ENCODE data around the gene UTS2R.
"Not testable (repeated sequence)": the region's sequence is repeated elsewhere in the genome, so short reads cannot be mapped to it uniquely, and the experiment has no call there.

The UTS2R gene

GRCh38 chr17:82339634-82340580, 31.7 kb upstream of the UTS2R start:
- Histone ChIP-seq H3K4me3 (ENCODE audit: low read length) (no peak overlapping the region), H3K9ac (ENCODE audit: low read depth, low read length) (no peak overlapping the region), H3K9me3 (ENCODE audit: insufficient read depth, low read depth, low read length) (peaks cover 5% of the 10 kb centered on the region), H3K4me1 (ENCODE audit: insufficient read depth, low read length) (0 out of 2 replicates have a peak, but pooled peaks cover 3% of the 10 kb centered on the region), H3K36me3 (ENCODE audit: insufficient read depth, low read depth, low read length) (no peaks in the 10 kb centered on the region), H3K27me3 (ENCODE audit: insufficient read depth, low read length) (peaks cover 48% of the 10 kb centered on the region), H3K27ac (ENCODE audit: low read length) (no peak overlapping the region)

- Histone ChIP-seq H3K27ac (ENCODE audit: low read length) (no peak overlapping the region), H3K9me3 (ENCODE audit: insufficient read depth, low read depth, low read length) (peaks cover 5% of the 10 kb centered on the region), H3K27me3 (ENCODE audit: insufficient read depth, low read length) (peaks cover 21% of the 10 kb centered on the region), H3K4me1 (ENCODE audit: insufficient read depth, low read length) (0 out of 2 replicates have a peak, but pooled peaks cover 3% of the 10 kb centered on the region), H3K36me3 (ENCODE audit: insufficient read depth, low read depth, low read length) (no peaks in the 10 kb centered on the region), H3K4me3 (ENCODE audit: low read length) (no peak overlapping the region), H3K9ac (ENCODE audit: low read depth, low read length) (no peak overlapping the region)
These were observed 29.0 kb upstream of the UTS2R start for GRCh38 chr17:82342361-82343079.

DNA sequence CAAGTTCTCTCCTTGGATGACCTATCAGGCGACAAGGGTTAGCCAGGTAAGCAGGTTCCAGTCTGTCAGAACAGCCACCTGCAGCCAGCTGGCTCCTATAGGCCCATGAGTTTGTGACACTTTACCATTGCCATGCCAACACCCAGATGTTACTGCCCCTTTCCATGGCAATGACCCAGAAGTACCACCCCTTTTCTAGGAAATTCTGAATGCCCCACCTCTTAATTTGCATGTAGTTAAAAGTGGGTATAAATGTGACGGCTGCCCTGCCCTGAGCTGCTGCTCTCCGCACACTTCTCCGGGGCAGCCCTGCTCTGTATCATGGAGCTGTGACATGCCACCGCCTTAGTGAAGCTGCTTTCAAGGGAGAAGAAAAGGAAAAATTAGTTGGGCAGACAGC, 28.0 kb upstream of the UTS2R start:
- Histone ChIP-seq H3K4me3 (ENCODE audit: low read length) (no peak overlapping the region), H3K9me3 (ENCODE audit: insufficient read depth, low read depth, low read length) (peaks cover 5% of the 10 kb centered on the region), H3K4me1 (ENCODE audit: insufficient read depth, low read length) (0 out of 2 replicates have a peak, but pooled peaks cover 3% of the 10 kb centered on the region), H3K27ac (ENCODE audit: low read length) (no peak overlapping the region), H3K27me3 (ENCODE audit: insufficient read depth, low read length) (peaks cover 11% of the 10 kb centered on the region), H3K36me3 (ENCODE audit: insufficient read depth, low read depth, low read length) (no peaks in the 10 kb centered on the region), H3K9ac (ENCODE audit: low read depth, low read length) (no peak overlapping the region)

DNA sequence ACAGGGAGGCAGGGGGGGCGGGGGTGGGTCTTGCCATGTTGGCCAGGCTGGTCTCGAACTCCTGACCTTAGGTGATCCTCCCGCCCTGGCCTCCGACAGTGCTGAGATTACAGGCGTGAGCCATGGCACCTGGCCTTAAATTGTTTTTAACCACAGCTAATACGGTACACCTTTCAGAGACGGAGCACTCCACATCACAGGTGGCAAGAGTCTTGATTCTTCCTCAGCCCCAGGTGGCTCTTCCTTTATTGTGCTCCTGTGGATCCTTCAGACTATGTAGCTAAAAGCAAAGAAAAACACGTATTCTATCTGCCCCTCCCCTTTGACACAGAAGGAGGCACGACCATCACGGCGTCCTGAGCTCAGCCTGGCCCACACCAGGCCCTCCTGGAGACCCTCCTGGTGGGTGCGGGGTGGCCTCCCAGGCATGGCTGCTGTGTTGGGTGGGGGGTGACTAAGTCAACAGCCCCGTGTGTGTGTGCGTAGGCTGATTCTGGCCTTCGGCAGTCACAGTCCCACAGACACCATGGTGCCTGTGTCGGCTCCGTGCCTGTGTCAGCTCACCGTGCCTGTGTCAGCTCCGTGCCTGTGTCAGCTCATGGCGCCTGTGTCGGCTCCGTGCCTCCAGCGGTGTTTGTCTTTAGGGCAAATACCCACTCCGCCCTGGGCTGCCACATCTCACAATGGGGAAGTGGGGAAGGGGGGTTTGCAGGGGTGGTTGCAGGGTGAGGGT, 27.2 kb upstream of the UTS2R start:
- H3K4me1 ChIP-seq (ENCODE audit: insufficient read depth, low read length): 0 out of 2 replicates have a peak, but pooled peaks cover under 1% of the 10 kb centered on the region
- no peak overlapping the region for H3K9ac ChIP-seq (ENCODE audit: low read depth, low read length)
- H3K27ac ChIP-seq (ENCODE audit: low read length): no peak overlapping the region
- peaks cover 3% of the 10 kb centered on the region; the same call in 1 of the 2 replicates for H3K27me3 ChIP-seq (ENCODE audit: insufficient read depth, low read length)
- no peaks in the 10 kb centered on the region for H3K36me3 ChIP-seq (ENCODE audit: insufficient read depth, low read depth, low read length)
- peaks cover 5% of the 10 kb centered on the region for H3K9me3 ChIP-seq (ENCODE audit: insufficient read depth, low read depth, low read length)
- H3K4me3 ChIP-seq (ENCODE audit: low read length): no peak overlapping the region

DNA sequence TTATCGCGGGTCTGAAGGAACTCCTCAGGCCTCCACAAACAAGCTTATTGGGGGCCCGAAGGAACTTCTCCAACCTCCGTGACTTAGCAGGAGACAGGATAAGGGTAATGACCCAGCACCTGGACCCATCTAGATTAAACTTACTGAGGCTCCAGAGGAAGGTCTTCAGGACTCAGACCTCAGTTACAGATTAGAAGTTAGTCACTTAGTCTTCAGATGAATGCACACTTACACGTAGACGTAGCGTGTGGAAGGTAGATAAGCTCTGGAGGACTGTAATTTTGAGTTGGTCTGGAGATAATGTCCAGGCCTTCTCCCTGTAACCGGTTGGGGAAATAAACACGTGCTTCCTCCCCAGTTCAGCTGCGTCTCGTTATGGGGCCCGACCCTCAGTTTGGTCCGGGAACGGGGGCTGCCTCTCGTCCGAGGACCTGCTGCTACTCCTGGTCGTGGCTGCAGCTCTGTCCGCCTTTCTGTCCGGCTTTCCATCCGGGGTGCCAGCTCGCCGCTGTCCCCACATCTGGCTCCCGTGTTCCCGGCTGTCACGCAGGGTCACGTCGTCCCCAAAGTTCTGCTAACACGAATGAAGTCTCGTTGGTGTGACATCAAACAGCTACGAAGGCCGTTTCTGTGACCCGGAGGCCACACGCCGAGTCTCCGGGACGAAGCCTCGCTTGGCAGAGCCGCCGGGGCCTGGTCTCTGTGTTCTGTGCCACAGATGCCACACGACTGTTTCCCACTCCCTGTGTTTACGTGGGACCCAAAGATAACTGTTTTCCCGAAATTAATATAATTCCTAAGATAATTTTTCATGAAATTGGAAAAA, 26.2 kb upstream of the UTS2R start:
- Histone ChIP-seq H3K27ac (ENCODE audit: low read length) (no peak overlapping the region), H3K36me3 (ENCODE audit: insufficient read depth, low read depth, low read length) (no peaks in the 10 kb centered on the region), H3K27me3 (ENCODE audit: insufficient read depth, low read length) (no peaks in the 10 kb centered on the region), H3K9ac (ENCODE audit: low read depth, low read length) (no peak overlapping the region), H3K4me1 (ENCODE audit: insufficient read depth, low read length) (no peaks in the 10 kb centered on the region), H3K9me3 (ENCODE audit: insufficient read depth, low read depth, low read length) (peaks cover 4% of the 10 kb centered on the region), H3K4me3 (ENCODE audit: low read length) (no peak overlapping the region)

GRCh38 chr17:82346342-82347300, 24.9 kb upstream of the UTS2R start:
- H3K27me3 ChIP-seq (ENCODE audit: insufficient read depth, low read length): no peaks in the 10 kb centered on the region
- H3K9ac ChIP-seq (ENCODE audit: low read depth, low read length): no peak overlapping the region
- H3K9me3 ChIP-seq (ENCODE audit: insufficient read depth, low read depth, low read length): no peaks in the 10 kb centered on the region
- no peaks in the 10 kb centered on the region for H3K4me1 ChIP-seq (ENCODE audit: insufficient read depth, low read length)
- H3K4me3 ChIP-seq (ENCODE audit: low read length): no peak overlapping the region
- H3K27ac ChIP-seq (ENCODE audit: low read length): no peak overlapping the region
- H3K36me3 ChIP-seq (ENCODE audit: insufficient read depth, low read depth, low read length): no peaks in the 10 kb centered on the region

- not testable (repeated sequence) for H3K4me1 ChIP-seq (ENCODE audit: insufficient read depth, low read length); H3K27ac ChIP-seq (ENCODE audit: low read length); H3K4me3 ChIP-seq (ENCODE audit: low read length); H3K9me3 ChIP-seq (ENCODE audit: insufficient read depth, low read depth, low read length); H3K27me3 ChIP-seq (ENCODE audit: insufficient read depth, low read length); H3K36me3 ChIP-seq (ENCODE audit: insufficient read depth, low read depth, low read length); H3K9ac ChIP-seq (ENCODE audit: low read depth, low read length)
These were observed 23.6 kb upstream of the UTS2R start for GRCh38 chr17:82347994-82348393.

DNA sequence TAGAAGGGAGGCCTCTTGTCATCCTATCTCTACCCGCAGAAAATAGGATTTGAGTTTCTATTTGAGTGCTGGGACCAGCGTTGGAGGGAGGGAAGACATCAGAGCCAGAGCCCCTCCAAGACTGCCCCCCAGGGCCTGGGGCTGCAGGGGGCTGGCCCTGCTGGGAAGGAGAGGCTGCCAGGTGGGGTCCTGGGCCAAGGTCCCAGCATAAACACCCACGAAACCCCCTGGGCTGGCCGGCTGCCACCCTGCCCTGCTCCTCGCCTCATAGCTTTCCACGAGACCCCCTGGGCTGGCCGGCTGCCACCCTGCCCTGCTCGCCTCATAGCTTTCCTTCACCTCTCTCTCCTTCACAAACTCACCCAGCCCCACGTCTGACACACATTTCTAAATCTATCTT, 23.1 kb upstream of the UTS2R start:
- H3K4me3 ChIP-seq (ENCODE audit: low read length): no peak overlapping the region
- H3K27ac ChIP-seq (ENCODE audit: low read length): no peak overlapping the region
- no peaks in the 10 kb centered on the region for H3K27me3 ChIP-seq (ENCODE audit: insufficient read depth, low read length)
- no peaks in the 10 kb centered on the region for H3K9me3 ChIP-seq (ENCODE audit: insufficient read depth, low read depth, low read length)
- H3K4me1 ChIP-seq (ENCODE audit: insufficient read depth, low read length): no peaks in the 10 kb centered on the region
- no peaks in the 10 kb centered on the region for H3K36me3 ChIP-seq (ENCODE audit: insufficient read depth, low read depth, low read length)
- no peak overlapping the region for H3K9ac ChIP-seq (ENCODE audit: low read depth, low read length)

DNA sequence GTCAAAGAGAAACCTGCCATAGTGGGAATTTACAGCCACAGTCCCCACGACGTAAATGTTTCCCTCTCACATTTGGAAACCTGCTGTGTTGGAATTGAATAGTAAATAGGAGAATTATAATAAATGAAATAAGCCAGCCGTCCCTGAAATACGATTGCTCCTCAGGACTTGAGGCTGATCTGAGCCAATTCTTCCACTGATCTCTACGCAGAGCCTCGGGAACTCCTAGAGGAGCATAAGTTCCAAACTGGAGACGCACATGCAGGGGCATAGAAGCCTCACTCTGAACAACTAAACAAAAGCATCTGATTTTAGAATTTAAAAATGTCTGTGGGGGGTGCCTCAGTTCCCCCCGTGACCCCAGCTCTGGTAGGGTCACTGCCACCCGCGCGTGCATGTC, 22.7 kb upstream of the UTS2R start:
- H3K4me1 ChIP-seq (ENCODE audit: insufficient read depth, low read length): no peaks in the 10 kb centered on the region
- no peaks in the 10 kb centered on the region for H3K27me3 ChIP-seq (ENCODE audit: insufficient read depth, low read length)
- H3K9me3 ChIP-seq (ENCODE audit: insufficient read depth, low read depth, low read length): no peaks in the 10 kb centered on the region
- no peak overlapping the region for H3K4me3 ChIP-seq (ENCODE audit: low read length)
- no peak overlapping the region for H3K27ac ChIP-seq (ENCODE audit: low read length)
- H3K9ac ChIP-seq (ENCODE audit: low read depth, low read length): no peak overlapping the region
- H3K36me3 ChIP-seq (ENCODE audit: insufficient read depth, low read depth, low read length): no peaks in the 10 kb centered on the region

- H3K4me3 ChIP-seq (ENCODE audit: low read length): no peak overlapping the region
- H3K9ac ChIP-seq (ENCODE audit: low read depth, low read length): no peak overlapping the region
- H3K9me3 ChIP-seq (ENCODE audit: insufficient read depth, low read depth, low read length): no peaks in the 10 kb centered on the region
- no peaks in the 10 kb centered on the region for H3K27me3 ChIP-seq (ENCODE audit: insufficient read depth, low read length)
- no peaks in the 10 kb centered on the region for H3K4me1 ChIP-seq (ENCODE audit: insufficient read depth, low read length)
- H3K36me3 ChIP-seq (ENCODE audit: insufficient read depth, low read depth, low read length): no peaks in the 10 kb centered on the region
- H3K27ac ChIP-seq (ENCODE audit: low read length): no peak overlapping the region
These were observed 22.3 kb upstream of the UTS2R start for GRCh38 chr17:82349287-82349701.
